H9 (cell line): ENCODE data around the gene NKIRAS2. TPM values are rescaled to one million over a fixed set of nuclear protein-coding genes. Genes with fewer than 3 reads are reported as not detected.

Experiments
- DNase-seq: peaks from one replicate; pipeline ENCODE4 v3.0.0-alpha.2; 2017
- H2AFZ ChIP-seq: one replicate; pipeline ENCODE4 v1.6.1; 2013; ENCODE audit warnings: mild to moderate bottlenecking, low read length, control low read depth, moderate library complexity
- H2AK5ac ChIP-seq: 2 replicates; pipeline ENCODE4 v1.6.1; 2013; ENCODE audit warnings: low read length, control low read depth, mixed read lengths; ENCODE audit not compliant: insufficient read length
- H2BK120ac ChIP-seq: one replicate; pipeline ENCODE4 v1.6.1; 2013; ENCODE audit warnings: low read depth, mild to moderate bottlenecking, low read length, control low read depth, inconsistent platforms; ENCODE audit not compliant: poor library complexity, severe bottlenecking
- H2BK12ac ChIP-seq: 2 replicates; pipeline ENCODE4 v1.6.1; 2013; ENCODE audit warnings: low read length, control low read depth, mixed read lengths, low read depth; ENCODE audit not compliant: insufficient read length
- H2BK15ac ChIP-seq: 2 replicates; pipeline ENCODE4 v1.6.1; 2013; ENCODE audit warnings: low read depth, low read length, control low read depth
- H2BK20ac ChIP-seq: one replicate; pipeline ENCODE4 v1.6.1; 2013; ENCODE audit warnings: low read depth, mild to moderate bottlenecking, low read length, control low read depth, inconsistent platforms; ENCODE audit not compliant: poor library complexity, severe bottlenecking
- H2BK5ac ChIP-seq: 2 replicates; pipeline ENCODE4 v1.6.1; 2013; ENCODE audit warnings: low read length, control low read depth, mixed read lengths; ENCODE audit not compliant: insufficient read length
- H3K14ac ChIP-seq: 2 replicates; pipeline ENCODE4 v1.6.1; 2013; ENCODE audit warnings: low read length, control low read depth; ENCODE audit not compliant: insufficient read depth
- H3K18ac ChIP-seq: 2 replicates; pipeline ENCODE4 v1.6.1; 2013; ENCODE audit warnings: low read depth, mild to moderate bottlenecking, mixed read lengths, low read length, control low read depth; ENCODE audit not compliant: insufficient read length
- H3K23ac ChIP-seq: 2 replicates; pipeline ENCODE4 v1.6.1; 2013; ENCODE audit warnings: low read length, control low read depth, mixed read lengths, low read depth; ENCODE audit not compliant: insufficient read length
- H3K23me2 ChIP-seq: 2 replicates; pipeline ENCODE4 v1.6.1; 2013; ENCODE audit warnings: low read depth, mild to moderate bottlenecking, mixed read lengths, low read length, control low read depth; ENCODE audit not compliant: insufficient read length, poor library complexity, severe bottlenecking
- H3K27ac ChIP-seq: 2 replicates; pipeline ENCODE4 v1.5.1; 2013; ENCODE audit warnings: low read length, control low read depth, mixed read lengths, low read depth; ENCODE audit not compliant: insufficient read length
- H3K27me3 ChIP-seq: 2 replicates; pipeline ENCODE4 v1.6.1; 2013; ENCODE audit warnings: low read length, control low read depth, inconsistent platforms; ENCODE audit not compliant: insufficient read depth
- H3K4ac ChIP-seq: 2 replicates; pipeline ENCODE4 v1.6.1; 2013; ENCODE audit warnings: low read depth, mild to moderate bottlenecking, control low read depth, inconsistent platforms, low read length, moderate library complexity
- H3K4me1 ChIP-seq: 2 replicates; pipeline ENCODE4 v1.6.1; 2013; ENCODE audit warnings: low read length, control low read depth, inconsistent platforms; ENCODE audit not compliant: insufficient read depth
- H3K4me2 ChIP-seq: 2 replicates; pipeline ENCODE4 v1.6.1; 2013; ENCODE audit warnings: low read length, control low read depth, mixed read lengths; ENCODE audit not compliant: insufficient read length, insufficient read depth
- H3K56ac ChIP-seq: 2 replicates; pipeline ENCODE4 v1.6.1; 2013; ENCODE audit warnings: low read depth, mild to moderate bottlenecking, mixed read lengths, low read length, control low read depth; ENCODE audit not compliant: insufficient read length
- H3K79me1 ChIP-seq: 2 replicates; pipeline ENCODE4 v1.6.1; 2013; ENCODE audit warnings: low read depth, mild to moderate bottlenecking, moderate library complexity, low read length, control low read depth, inconsistent platforms; ENCODE audit not compliant: insufficient read depth, poor library complexity, severe bottlenecking
- H3K79me2 ChIP-seq: 2 replicates; pipeline ENCODE4 v1.6.1; 2013; ENCODE audit warnings: low read length, control low read depth, inconsistent platforms; ENCODE audit not compliant: insufficient read depth
- H3K9ac ChIP-seq: 2 replicates; pipeline ENCODE4 v1.6.1; 2013; ENCODE audit warnings: low read length, control low read depth, mixed read lengths; ENCODE audit not compliant: insufficient read length; ENCODE audit errors: extremely low read depth
- H3K9me3 ChIP-seq: one replicate; pipeline ENCODE4 v1.6.1; 2013; ENCODE audit warnings: low read depth, low read length, inconsistent platforms; ENCODE audit not compliant: control insufficient read depth
- H3T11ph ChIP-seq: one replicate; pipeline ENCODE4 v1.6.1; 2013; ENCODE audit warnings: mild to moderate bottlenecking, low read length, control low read depth, inconsistent platforms
- H4K20me1 ChIP-seq: one replicate; pipeline ENCODE4 v1.6.1; 2013; ENCODE audit not compliant: control insufficient read depth, insufficient read length, insufficient read depth
- H4K5ac ChIP-seq: 2 replicates; pipeline ENCODE4 v1.6.1; 2013; ENCODE audit warnings: low read depth, mild to moderate bottlenecking, mixed read lengths, low read length, control low read depth; ENCODE audit not compliant: insufficient read length
- H4K8ac ChIP-seq: replicated peaks from 2 replicates; pipeline ENCODE4 v1.6.1; 2013; ENCODE audit warnings: low read length, control low read depth, mixed read lengths, low read depth; ENCODE audit not compliant: insufficient read length
- H4K91ac ChIP-seq: 2 replicates; pipeline ENCODE4 v1.6.1; 2013; ENCODE audit warnings: low read depth, mild to moderate bottlenecking, moderate library complexity, mixed read lengths, low read length, control low read depth; ENCODE audit not compliant: insufficient read length
- H3K27ac Mint-ChIP-seq, 3 experiments: 2 replicates in 2 of 3; 3 replicates in 1 of 3; pipeline ENCODE4 v1.8.0; 2020 to 2021; ENCODE audit warnings: mixed read lengths in 3 of 3, mild to moderate bottlenecking in 1 of 3, moderate library complexity in 1 of 3
- H3K27me3 Mint-ChIP-seq: 2 replicates; pipeline ENCODE4 v1.8.0; 2021; ENCODE audit warnings: low read depth, mild to moderate bottlenecking, moderate library complexity, mixed read lengths
- H3K36me3 Mint-ChIP-seq, 3 experiments: 2 replicates in 2 of 3; 3 replicates in 1 of 3; pipeline ENCODE4 v1.8.0; 2020 to 2021; ENCODE audit warnings: low read depth in 3 of 3, mixed read lengths in 3 of 3; ENCODE audit not compliant: insufficient read depth in 1 of 3
- H3K4me1 Mint-ChIP-seq, 2 experiments: 2 replicates each; pipeline ENCODE4 v1.8.0; 2020; ENCODE audit warnings: mixed read lengths in 2 of 2
- H3K4me3 Mint-ChIP-seq, 2 experiments: 2 replicates in 1 of 2; 3 replicates in 1 of 2; pipeline ENCODE4 v1.8.0; 2020 to 2021; ENCODE audit warnings: mild to moderate bottlenecking in 2 of 2, mixed read lengths in 2 of 2, moderate library complexity in 1 of 2
- H3K9me3 Mint-ChIP-seq, 2 experiments: 2 replicates in 1 of 2; 3 replicates in 1 of 2; pipeline ENCODE4 v1.8.0; 2020; ENCODE audit warnings: mild to moderate bottlenecking in 2 of 2, mixed read lengths in 2 of 2, moderate library complexity in 1 of 2
- WGBS: extraction: QIAGEN DNeasy Blood & Tissue Kit; methylation state at CpG from one replicate; pipeline ENCODE4 v1.1.7; 2013; ENCODE audit warnings: missing lambda C conversion rate, low lambda C conversion rate, mixed read lengths; ENCODE audit not compliant: insufficient read length; ENCODE audit errors: extremely low coverage; 5-methylcytosine and 5-hydroxymethylcytosine counted together
- total RNA-seq: library from RNA; stranded (reverse); gene quantifications from 2 replicates; pipeline ENCODE4 v1.2.1, GENCODE V29; 2021
- TF ChIP-seq, protein P1 (sequence below): fragments of 200-600 bp; sonication (generic); conservative IDR thresholded peaks from 3 replicates; pipeline ENCODE4 v1.8.0; 2021; ENCODE audit warnings: antibody characterized with exemption, mild to moderate bottlenecking

Gene NKIRAS2
- total RNA-seq, 1 experiment from 2014 or later, result 37.1 TPM

DNA sequence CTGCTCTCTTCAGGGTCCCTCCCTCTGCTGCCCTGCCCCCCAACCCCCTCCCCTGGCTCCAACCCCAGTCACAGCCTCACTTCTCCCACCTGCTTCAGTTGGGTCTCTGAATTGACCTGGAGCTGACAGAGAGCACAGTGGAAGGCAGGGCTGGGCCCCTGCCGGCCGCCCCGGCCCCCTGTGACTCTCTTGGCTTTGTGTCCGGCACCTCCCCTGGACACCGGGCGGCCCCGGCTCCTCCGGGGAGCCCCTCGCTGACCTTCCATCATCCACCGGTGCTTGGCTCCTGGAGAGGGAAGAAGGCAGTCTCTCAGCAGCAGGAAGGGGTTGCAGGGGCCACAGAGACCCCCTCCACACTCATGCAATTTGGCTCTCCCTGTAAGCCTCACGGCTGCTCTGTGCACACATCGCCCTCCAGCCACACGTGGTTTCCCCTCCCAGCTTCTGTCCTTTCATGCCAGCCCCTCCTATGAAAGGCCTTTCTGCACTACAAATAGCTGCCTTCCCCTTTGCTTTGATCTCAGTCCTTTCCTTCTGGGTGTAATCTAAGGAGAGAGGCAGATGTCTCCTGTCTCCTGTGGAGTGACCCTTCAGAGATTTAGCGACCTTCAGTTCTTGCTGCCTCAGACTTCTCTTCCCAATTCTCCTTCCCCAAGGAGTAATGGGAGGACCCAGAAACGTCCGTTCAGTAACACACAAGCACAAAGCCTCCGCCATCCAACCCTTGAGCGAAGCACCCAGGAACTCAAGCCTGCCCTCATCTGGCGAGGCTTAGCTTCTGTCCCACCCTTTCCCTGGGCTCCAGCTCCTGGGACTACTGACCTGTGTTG is 8.3 kb downstream of the NKIRAS2 start:
- H3K27me3 ChIP-seq, result no peaks in the 10 kb centered on the region
- Mint-ChIP-seq H3K27me3 (peaks cover 1% of the 10 kb centered on the region), H3K27ac (peak overlapping the region in 2 of 3 experiments; percentile 80 to 84; a peak in 3 of 7 replicates), H3K4me1 (peaks cover 18 to 32% of the 10 kb centered on the region in 2 experiments), H3K36me3 (peaks cover 12 to 25% (median 20%) of the 10 kb centered on the region in 3 experiments), H3K9me3 (no peaks in the 10 kb centered on the region), H3K4me3 (peak overlapping the region in 1 of 2 experiments; percentile 37; a peak in 2 of 5 replicates)
- no peak overlapping the region for H4K8ac ChIP-seq
- no peak overlapping the region for H3K9ac ChIP-seq
- H3K79me2 ChIP-seq, result no peaks in the 10 kb centered on the region
- H2BK12ac ChIP-seq, result no peak overlapping the region
- H3K14ac ChIP-seq, result no peak overlapping the region
- H3K9me3 ChIP-seq, result no peaks in the 10 kb centered on the region
- H2AK5ac ChIP-seq, result no peak overlapping the region
- no peak overlapping the region for H3K27ac ChIP-seq
- no peak overlapping the region for H3K23ac ChIP-seq
- H3K56ac ChIP-seq, result no peak overlapping the region
- no peak overlapping the region for H3K4ac ChIP-seq
- H2BK20ac ChIP-seq, result no peak overlapping the region
- H2BK120ac ChIP-seq, result no peak overlapping the region
- no peak overlapping the region for H3T11ph ChIP-seq
- H2AFZ ChIP-seq, result no peak overlapping the region
- H3K4me2 ChIP-seq, result no peak overlapping the region
- H3K79me1 ChIP-seq, result no peaks in the 10 kb centered on the region
- no peak overlapping the region for H2BK15ac ChIP-seq
- no CpG with 5 or more reads among the region's 19 CpGs for WGBS
- H3K23me2 ChIP-seq, result no peaks in the 10 kb centered on the region
- no peak overlapping the region for H2BK5ac ChIP-seq
- H4K91ac ChIP-seq, result no peak overlapping the region
- peak; percentile 89 for DNase-seq
- no peak overlapping the region for H3K18ac ChIP-seq
- H4K20me1 ChIP-seq, result no peaks in the 10 kb centered on the region
- H3K4me1 ChIP-seq, result no peaks in the 10 kb centered on the region
- TF ChIP-seq, protein P1, sequence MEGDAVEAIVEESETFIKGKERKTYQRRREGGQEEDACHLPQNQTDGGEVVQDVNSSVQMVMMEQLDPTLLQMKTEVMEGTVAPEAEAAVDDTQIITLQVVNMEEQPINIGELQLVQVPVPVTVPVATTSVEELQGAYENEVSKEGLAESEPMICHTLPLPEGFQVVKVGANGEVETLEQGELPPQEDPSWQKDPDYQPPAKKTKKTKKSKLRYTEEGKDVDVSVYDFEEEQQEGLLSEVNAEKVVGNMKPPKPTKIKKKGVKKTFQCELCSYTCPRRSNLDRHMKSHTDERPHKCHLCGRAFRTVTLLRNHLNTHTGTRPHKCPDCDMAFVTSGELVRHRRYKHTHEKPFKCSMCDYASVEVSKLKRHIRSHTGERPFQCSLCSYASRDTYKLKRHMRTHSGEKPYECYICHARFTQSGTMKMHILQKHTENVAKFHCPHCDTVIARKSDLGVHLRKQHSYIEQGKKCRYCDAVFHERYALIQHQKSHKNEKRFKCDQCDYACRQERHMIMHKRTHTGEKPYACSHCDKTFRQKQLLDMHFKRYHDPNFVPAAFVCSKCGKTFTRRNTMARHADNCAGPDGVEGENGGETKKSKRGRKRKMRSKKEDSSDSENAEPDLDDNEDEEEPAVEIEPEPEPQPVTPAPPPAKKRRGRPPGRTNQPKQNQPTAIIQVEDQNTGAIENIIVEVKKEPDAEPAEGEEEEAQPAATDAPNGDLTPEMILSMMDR, result peak; percentile 76
- H4K5ac ChIP-seq, result no peak overlapping the region
